Endodermal cell (in vitro differentiated cells): ENCODE results near the gene ATP13A2. TPM values are rescaled to one million over a fixed set of nuclear protein-coding genes. Genes with fewer than 3 reads are reported as not detected.

Experiments
- DNase-seq: peaks from one replicate; pipeline ENCODE4 v3.0.0-alpha.2; 2017
- H3K27ac ChIP-seq: 2 replicates; pipeline ENCODE4 v1.5.1; 2013; ENCODE audit warnings: mild to moderate bottlenecking, low read depth, low read length, moderate library complexity
- H3K27me3 ChIP-seq: 2 replicates; pipeline ENCODE4 v1.6.1; 2013; ENCODE audit warnings: mild to moderate bottlenecking, low read length, moderate library complexity; ENCODE audit not compliant: insufficient read depth, control insufficient read depth, poor library complexity, severe bottlenecking
- H3K36me3 ChIP-seq: 2 replicates; pipeline ENCODE4 v1.7.0; 2013; ENCODE audit warnings: mild to moderate bottlenecking, low read length, moderate library complexity; ENCODE audit not compliant: control insufficient read depth, insufficient read depth
- H3K4me1 ChIP-seq: one replicate; pipeline ENCODE4 v1.7.0; 2013; ENCODE audit warnings: low read length; ENCODE audit not compliant: control insufficient read depth, insufficient read depth
- H3K4me3 ChIP-seq: 2 replicates; pipeline ENCODE4 v1.5.1; 2013; ENCODE audit warnings: mild to moderate bottlenecking, low read length, moderate library complexity
- H3K9ac ChIP-seq: 2 replicates; pipeline ENCODE4 v1.6.1; 2013; ENCODE audit warnings: mild to moderate bottlenecking, low read length, moderate library complexity; ENCODE audit not compliant: poor library complexity, severe bottlenecking; ENCODE audit errors: extremely low read depth
- H3K9me3 ChIP-seq: 2 replicates; pipeline ENCODE4 v1.6.1; 2013; ENCODE audit warnings: mild to moderate bottlenecking, low read length, moderate library complexity; ENCODE audit not compliant: control insufficient read depth
- H3K27ac Mint-ChIP-seq: 2 replicates; pipeline ENCODE4 v1.8.0; 2020; ENCODE audit warnings: mixed read lengths
- H3K27me3 Mint-ChIP-seq: 2 replicates; pipeline ENCODE4 v1.8.0; 2021; ENCODE audit warnings: mild to moderate bottlenecking, mixed read lengths; ENCODE audit not compliant: insufficient read depth
- H3K36me3 Mint-ChIP-seq: 2 replicates; pipeline ENCODE4 v1.8.0; 2020; ENCODE audit warnings: low read depth, mixed read lengths
- H3K4me1 Mint-ChIP-seq: 2 replicates; pipeline ENCODE4 v1.8.0; 2020; ENCODE audit warnings: mixed read lengths
- H3K4me3 Mint-ChIP-seq: 2 replicates; pipeline ENCODE4 v1.8.0; 2020; ENCODE audit warnings: mild to moderate bottlenecking, moderate library complexity, mixed read lengths
- H3K9me3 Mint-ChIP-seq: 2 replicates; pipeline ENCODE4 v1.8.0; 2020; ENCODE audit warnings: mild to moderate bottlenecking, mixed read lengths
- WGBS, 2 experiments: methylation state at CpG; one replicate each; pipeline versions ENCODE4 v1.1.5 to v1.1.7; 2013; ENCODE audit warnings: missing lambda C conversion rate in 2 of 2, mixed read lengths in 1 of 2; ENCODE audit not compliant: insufficient coverage in 1 of 2, insufficient read length in 1 of 2; 5-methylcytosine and 5-hydroxymethylcytosine counted together
- total RNA-seq, 2 donors: library from RNA; stranded (reverse); fragmentation: NEBNext Ultra II Directional in 1 of 2; extraction: Animal tissue kit (Norgen Biotek cat#: 25700) in 1 of 2; gene quantifications; 2 replicates in 1 of 2; 3 replicates in 1 of 2; pipeline ENCODE4 v1.2.1, GENCODE V29; 2021
- TF ChIP-seq, protein P1 (sequence below): fragments of 200-600 bp; sonication (generic); conservative IDR thresholded peaks from 2 replicates; pipeline ENCODE4 v1.5.0; 2021; ENCODE audit warnings: antibody characterized with exemption, mild to moderate bottlenecking

Gene ATP13A2
- total RNA-seq, 2 donors from 2014 or later: 69.4 to 82.6 TPM

DNA sequence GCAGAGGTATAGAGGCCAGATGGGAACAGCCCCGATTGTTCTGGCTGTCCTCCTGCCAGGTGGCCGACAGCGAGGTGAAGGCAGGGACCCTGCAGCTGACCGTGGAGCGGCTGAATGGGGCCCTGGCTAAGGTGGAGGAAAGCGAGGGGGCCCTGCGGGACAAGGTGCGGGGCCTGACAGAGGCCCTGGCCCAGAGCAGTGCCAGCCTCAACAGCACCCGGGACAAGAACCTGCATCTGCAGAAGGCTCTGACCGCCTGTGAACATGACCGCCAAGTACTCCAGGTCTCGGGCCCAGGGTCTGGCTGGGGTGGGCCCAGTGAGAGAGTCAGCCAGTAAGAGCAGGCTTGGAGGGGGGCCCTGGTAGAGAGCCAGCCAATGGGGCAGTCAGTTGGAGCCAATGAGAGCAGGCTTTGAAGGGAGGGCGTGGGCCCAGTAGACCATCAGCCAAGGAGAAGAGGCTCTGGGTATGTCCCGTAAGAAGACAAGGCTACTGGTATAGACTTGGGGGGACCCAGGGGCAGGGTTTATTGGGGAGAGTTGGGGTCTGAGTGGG, 42.6 kb downstream of the ATP13A2 start:
- WGBS, 2 experiments: 93 to 97% methylated on average over 6 to 14 of the region's 14 CpGs
- Mint-ChIP-seq H3K36me3 (peaks cover 46% of the 10 kb centered on the region), H3K9me3 (no peaks in the 10 kb centered on the region), H3K4me1 (peaks cover 4% of the 10 kb centered on the region), H3K27me3 (no peaks in the 10 kb centered on the region), H3K4me3 (no peak overlapping the region), H3K27ac (no peak overlapping the region)
- peaks cover 18% of the 10 kb centered on the region for H3K36me3 ChIP-seq
- peak; percentile 79 for DNase-seq
- H3K9me3 ChIP-seq: no peaks in the 10 kb centered on the region
- TF ChIP-seq, protein P1, sequence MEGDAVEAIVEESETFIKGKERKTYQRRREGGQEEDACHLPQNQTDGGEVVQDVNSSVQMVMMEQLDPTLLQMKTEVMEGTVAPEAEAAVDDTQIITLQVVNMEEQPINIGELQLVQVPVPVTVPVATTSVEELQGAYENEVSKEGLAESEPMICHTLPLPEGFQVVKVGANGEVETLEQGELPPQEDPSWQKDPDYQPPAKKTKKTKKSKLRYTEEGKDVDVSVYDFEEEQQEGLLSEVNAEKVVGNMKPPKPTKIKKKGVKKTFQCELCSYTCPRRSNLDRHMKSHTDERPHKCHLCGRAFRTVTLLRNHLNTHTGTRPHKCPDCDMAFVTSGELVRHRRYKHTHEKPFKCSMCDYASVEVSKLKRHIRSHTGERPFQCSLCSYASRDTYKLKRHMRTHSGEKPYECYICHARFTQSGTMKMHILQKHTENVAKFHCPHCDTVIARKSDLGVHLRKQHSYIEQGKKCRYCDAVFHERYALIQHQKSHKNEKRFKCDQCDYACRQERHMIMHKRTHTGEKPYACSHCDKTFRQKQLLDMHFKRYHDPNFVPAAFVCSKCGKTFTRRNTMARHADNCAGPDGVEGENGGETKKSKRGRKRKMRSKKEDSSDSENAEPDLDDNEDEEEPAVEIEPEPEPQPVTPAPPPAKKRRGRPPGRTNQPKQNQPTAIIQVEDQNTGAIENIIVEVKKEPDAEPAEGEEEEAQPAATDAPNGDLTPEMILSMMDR: no peak
- H3K4me3 ChIP-seq: no peak overlapping the region
- no peaks in the 10 kb centered on the region for H3K4me1 ChIP-seq
- no peaks in the 10 kb centered on the region for H3K27me3 ChIP-seq
- H3K27ac ChIP-seq: no peak overlapping the region
- H3K9ac ChIP-seq: no peak overlapping the region

DNA sequence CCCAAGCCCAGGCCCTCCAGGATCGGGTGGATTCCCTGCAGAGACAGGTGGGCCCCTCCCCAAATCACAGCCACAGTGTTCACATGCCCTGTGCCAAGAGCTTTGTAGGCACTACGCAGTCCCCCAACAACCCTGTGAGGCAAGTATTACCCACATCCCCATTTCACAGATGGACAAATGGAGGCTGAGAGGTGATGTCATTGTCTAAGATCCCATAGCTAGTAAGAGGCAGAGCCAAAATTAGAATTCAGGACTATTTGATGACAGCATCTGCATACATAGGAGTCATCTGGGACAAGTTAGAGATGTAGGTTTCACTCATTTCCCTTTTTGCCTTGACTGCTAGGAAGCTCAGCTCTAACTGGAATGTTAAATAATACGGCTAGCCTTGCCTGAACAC, 43.4 kb downstream of the ATP13A2 start:
- Histone ChIP-seq H3K27me3 (no peaks in the 10 kb centered on the region), H3K36me3 (peaks cover 16% of the 10 kb centered on the region), H3K9me3 (no peaks in the 10 kb centered on the region), H3K4me1 (no peaks in the 10 kb centered on the region), H3K4me3 (no peak overlapping the region), H3K9ac (no peak overlapping the region), H3K27ac (no peak overlapping the region)
- peaks cover 4% of the 10 kb centered on the region for H3K4me1 Mint-ChIP-seq
- 96 to 100% methylated on average over 1 to 3 of the region's 3 CpGs for WGBS, 2 experiments
- H3K27me3 Mint-ChIP-seq: no peaks in the 10 kb centered on the region
- peaks cover 45% of the 10 kb centered on the region for H3K36me3 Mint-ChIP-seq
- no peak overlapping the region for H3K27ac Mint-ChIP-seq
- TF ChIP-seq, protein P1: no peak
- no peak for DNase-seq
- H3K4me3 Mint-ChIP-seq: no peak overlapping the region
- no peaks in the 10 kb centered on the region for H3K9me3 Mint-ChIP-seq

DNA sequence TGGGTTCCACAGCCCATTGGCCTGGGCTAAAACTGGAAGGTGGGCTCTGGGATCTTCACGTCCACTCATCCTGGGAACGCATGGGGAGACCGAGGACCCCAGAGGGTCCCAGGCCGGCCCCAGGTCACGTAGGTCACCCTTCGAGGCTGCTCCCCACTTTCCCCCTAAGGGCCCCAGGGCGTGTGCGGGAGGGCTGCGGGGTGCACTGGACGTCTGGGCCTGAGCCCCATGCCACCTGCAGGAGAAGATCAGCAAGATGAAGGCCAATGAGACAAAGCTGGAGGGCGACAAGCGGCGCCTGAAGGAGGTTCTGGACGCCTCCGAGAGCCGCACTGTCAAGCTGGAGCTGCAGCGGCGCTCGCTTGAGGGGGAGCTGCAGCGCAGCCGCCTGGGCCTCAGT, 43.8 kb downstream of the ATP13A2 start:
- H3K4me3 Mint-ChIP-seq: no peak overlapping the region
- Histone ChIP-seq H3K36me3 (peaks cover 12% of the 10 kb centered on the region), H3K4me3 (no peak overlapping the region), H3K27ac (no peak overlapping the region), H3K9me3 (no peaks in the 10 kb centered on the region), H3K27me3 (no peaks in the 10 kb centered on the region), H3K4me1 (no peaks in the 10 kb centered on the region), H3K9ac (no peak overlapping the region)
- H3K9me3 Mint-ChIP-seq: no peaks in the 10 kb centered on the region
- WGBS, 2 experiments: 96 to 98% methylated on average over 15 to 21 of the region's 21 CpGs
- TF ChIP-seq, protein P1: no peak
- no peaks in the 10 kb centered on the region for H3K27me3 Mint-ChIP-seq
- DNase-seq: no peak
- peaks cover 4% of the 10 kb centered on the region for H3K4me1 Mint-ChIP-seq
- H3K36me3 Mint-ChIP-seq: peaks cover 44% of the 10 kb centered on the region
- H3K27ac Mint-ChIP-seq: no peak overlapping the region
